Measurements from ENCODE around the gene PMAIP1.

Gene PMAIP1

DNA sequence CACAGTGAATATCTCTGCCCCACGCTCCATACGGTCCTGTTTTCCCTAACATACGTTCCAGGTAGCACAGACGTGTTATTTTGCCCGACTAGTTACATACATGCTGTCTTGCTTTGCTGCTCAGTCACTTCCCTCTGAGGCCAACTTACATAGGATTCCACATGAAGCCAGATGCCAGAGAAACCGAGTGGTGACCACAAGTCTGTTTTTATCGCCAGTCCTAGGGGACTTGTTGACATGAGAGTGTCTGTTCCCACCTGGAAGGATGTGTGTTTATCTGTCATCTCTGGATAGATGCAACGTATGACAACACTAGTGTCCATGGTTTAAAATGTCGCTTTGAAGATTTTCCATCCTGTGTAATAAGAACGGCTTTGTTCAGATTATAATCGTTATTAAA is 32.6 kb downstream of the PMAIP1 start:
- TF ChIP-seq, protein P1, sequence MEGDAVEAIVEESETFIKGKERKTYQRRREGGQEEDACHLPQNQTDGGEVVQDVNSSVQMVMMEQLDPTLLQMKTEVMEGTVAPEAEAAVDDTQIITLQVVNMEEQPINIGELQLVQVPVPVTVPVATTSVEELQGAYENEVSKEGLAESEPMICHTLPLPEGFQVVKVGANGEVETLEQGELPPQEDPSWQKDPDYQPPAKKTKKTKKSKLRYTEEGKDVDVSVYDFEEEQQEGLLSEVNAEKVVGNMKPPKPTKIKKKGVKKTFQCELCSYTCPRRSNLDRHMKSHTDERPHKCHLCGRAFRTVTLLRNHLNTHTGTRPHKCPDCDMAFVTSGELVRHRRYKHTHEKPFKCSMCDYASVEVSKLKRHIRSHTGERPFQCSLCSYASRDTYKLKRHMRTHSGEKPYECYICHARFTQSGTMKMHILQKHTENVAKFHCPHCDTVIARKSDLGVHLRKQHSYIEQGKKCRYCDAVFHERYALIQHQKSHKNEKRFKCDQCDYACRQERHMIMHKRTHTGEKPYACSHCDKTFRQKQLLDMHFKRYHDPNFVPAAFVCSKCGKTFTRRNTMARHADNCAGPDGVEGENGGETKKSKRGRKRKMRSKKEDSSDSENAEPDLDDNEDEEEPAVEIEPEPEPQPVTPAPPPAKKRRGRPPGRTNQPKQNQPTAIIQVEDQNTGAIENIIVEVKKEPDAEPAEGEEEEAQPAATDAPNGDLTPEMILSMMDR (IDR thresholded peaks at IDR 0.05; ENCODE audit: control insufficient read depth, extremely low read depth, insufficient read depth): no peak
- no peak overlapping the region for H3K4me3 ChIP-seq (ENCODE audit: low read depth, low read length)
- DNase-seq (ENCODE audit: low read depth): no peak

DNA sequence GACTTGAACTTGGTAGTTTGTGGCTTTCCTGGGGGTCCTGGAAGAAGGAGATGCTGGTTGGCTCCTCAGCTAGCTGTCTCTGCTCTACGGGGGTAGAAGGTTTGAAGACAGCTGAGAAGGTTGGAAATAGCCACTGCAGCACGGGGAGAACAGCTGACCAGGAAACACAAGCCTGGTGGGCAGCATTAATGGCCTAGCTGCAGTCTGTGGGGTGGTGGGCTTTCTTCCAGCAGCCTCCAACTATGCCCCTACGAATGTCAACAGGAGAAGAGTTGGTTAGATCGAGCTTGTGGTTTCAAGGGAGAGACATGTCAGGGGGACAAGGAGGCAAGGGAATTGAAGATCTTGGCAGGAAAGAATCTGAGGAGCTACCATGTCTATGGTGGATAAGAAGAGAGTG is 38.9 kb downstream of the PMAIP1 start:
- no peak for DNase-seq (ENCODE audit: low read depth)
- TF ChIP-seq, protein P1 (IDR thresholded peaks at IDR 0.05; ENCODE audit: control insufficient read depth, extremely low read depth, insufficient read depth): no peak
- no peak overlapping the region for H3K4me3 ChIP-seq (ENCODE audit: low read depth, low read length)

DNA sequence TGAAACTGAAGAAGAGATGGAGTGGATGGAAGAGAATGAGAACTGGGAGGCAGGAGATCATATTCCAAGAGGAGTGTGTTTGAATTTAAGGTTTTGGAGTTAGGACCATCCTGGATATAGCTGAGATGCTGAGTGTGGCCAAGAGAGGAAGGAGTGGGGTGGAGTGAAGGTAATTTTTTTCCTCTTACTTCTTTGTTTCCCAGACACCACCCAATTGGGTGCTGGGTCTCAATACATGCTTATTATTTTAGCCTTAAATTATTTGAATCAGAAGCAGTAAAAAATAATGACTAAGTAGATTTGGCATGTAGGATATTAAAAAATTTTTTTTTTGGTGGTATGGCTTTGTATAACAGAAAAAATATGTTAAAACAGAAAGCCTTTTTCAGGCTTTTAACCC is 39.3 kb downstream of the PMAIP1 start:
- no peak overlapping the region for H3K4me3 ChIP-seq (ENCODE audit: low read depth, low read length)
- TF ChIP-seq, protein P1 (IDR thresholded peaks at IDR 0.05; ENCODE audit: control insufficient read depth, extremely low read depth, insufficient read depth): no peak
- no peak for DNase-seq (ENCODE audit: low read depth)

DNA sequence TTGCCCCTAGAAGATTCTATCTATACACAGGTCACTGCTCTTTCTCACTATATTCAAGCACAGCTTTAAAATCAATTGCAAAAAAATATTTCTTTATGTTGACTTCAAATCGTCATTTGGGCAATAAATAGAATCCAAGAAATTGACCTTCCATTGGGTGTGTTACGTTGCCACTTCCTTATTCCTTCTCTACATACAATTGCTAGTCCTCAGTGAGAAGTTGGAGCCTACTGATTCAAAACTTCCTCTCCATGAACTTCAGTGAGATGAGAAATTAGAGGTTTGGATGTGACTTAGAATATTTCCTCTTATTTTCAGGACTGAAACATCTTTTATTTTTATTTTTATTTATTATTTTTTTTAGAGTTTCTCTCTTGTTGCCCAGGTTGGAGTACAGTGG is 40.3 kb downstream of the PMAIP1 start:
- H3K4me3 ChIP-seq (ENCODE audit: low read depth, low read length): no peak overlapping the region
- no peak for DNase-seq (ENCODE audit: low read depth)
- TF ChIP-seq, protein P1 (IDR thresholded peaks at IDR 0.05; ENCODE audit: control insufficient read depth, extremely low read depth, insufficient read depth): no peak

DNA sequence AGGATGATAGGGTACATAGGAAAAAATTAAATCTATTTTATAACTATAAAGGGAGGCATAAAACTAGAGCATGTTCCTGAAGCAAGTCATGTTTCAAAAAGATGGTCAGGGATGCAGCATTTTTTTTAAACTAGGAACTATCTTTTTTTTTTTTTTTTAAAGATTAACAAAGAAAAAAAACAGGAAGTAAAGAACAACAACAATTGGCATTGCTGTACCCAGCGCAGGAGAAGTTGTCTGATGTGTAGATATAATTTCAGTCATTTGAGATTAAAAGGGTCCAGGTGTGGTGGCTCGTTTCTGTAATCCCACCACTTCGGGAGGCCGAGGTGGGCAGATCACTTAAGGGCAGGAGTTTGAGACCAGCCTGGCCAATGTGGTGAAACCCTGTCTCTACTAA is 41.5 kb downstream of the PMAIP1 start:
- TF ChIP-seq, protein P1 (IDR thresholded peaks at IDR 0.05; ENCODE audit: control insufficient read depth, extremely low read depth, insufficient read depth): no peak
- DNase-seq (ENCODE audit: low read depth): no peak
- no peak overlapping the region for H3K4me3 ChIP-seq (ENCODE audit: low read depth, low read length)

DNA sequence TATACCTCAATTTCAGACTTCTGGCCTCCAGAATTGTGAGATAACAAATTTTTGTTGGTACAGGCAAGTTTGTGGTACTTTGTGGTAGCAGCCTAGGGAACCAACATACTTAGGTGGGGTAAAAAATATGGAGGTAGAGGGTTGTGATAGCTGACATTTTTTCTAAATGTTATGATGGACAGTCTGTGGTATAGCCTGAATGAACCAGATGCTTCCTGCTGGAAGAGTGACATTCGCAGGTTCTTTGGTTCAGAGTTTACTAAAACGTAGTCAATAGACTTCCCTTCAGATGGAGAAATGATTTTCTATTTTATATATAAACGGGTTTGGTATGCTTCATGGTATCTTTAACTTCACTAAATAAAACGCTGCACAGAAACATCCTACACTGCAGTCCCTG is 42.8 kb downstream of the PMAIP1 start:
- H3K4me3 ChIP-seq (ENCODE audit: low read depth, low read length): no peak overlapping the region
- TF ChIP-seq, protein P1 (IDR thresholded peaks at IDR 0.05; ENCODE audit: control insufficient read depth, extremely low read depth, insufficient read depth): no peak
- DNase-seq (ENCODE audit: low read depth): no peak

DNA sequence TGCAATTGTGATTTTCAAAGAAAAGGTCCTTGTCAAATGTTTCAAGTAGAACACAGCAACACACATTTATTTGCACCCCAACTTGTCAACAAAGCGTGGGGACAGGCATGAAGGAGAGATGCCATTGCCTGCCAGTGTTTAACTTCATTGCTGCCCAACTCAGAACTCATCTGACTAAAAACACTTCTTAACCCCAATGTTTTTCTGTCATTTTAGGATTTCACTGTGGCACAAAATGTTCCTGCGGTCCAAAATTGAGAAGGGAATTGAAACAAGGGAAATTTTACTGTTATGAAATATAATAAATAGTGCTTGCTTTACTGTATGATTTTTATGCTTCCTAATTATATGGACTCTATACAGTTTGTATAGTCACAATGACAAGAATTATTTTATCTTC is 45.7 kb downstream of the PMAIP1 start:
- DNase-seq (ENCODE audit: low read depth): no peak
- TF ChIP-seq, protein P1 (IDR thresholded peaks at IDR 0.05; ENCODE audit: control insufficient read depth, extremely low read depth, insufficient read depth): no peak
- H3K4me3 ChIP-seq (ENCODE audit: low read depth, low read length): no peak overlapping the region
